T1000 (cell line): Measurements from ENCODE around the gene PRSS21.
A peak's percentile ranks its signal among the peaks of the same experiment; 100 is the strongest.

Experiments
- DNase-seq: peaks from one replicate; lab custom pipeline; 2025; ENCODE audit warnings: mixed read lengths; lab: John Stamatoyannopoulos, UW

PRSS21 gene

GRCh38 chr16:2825906-2826305 lies 8.9 kb downstream of the PRSS21 start:
- DNase-seq: no peak

GRCh38 chr16:2826591-2827373 lies 9.7 kb downstream of the PRSS21 start:
- DNase-seq: no peak

GRCh38 chr16:2827374-2827791 lies 10.3 kb downstream of the PRSS21 start:
- DNase-seq: no peak

DNA sequence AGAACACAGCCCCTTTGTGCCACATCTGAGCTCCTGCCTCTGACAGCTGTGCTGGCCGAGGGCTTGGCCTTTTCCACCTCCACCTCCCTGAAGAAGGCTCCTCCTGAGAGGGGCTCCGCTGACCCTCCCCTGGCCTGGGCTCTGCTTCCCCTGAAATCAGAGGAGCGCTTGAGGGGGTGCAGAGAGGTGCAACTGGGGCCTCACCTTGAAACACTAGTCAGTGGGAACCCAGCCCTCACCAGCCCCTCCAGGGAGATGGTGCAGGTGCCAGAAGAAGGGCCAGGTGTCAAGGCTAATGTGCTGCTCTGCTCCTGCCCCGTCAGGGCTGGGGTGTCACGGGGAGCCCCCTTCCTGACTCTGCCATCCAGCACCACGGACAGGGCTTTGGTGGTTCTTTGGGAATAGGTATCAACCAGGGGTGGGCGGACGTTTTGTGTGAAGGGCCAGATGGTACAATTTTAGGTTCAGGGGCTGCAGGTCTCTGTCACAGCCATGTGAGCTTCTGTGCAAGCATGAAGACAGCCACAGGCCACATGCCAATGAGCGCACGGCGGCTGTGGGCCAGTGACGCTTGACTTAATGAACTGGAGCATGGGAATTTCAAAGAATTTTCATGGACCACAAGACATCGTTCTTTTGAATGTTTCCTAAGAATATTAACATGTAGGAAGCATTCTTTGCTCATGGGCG lies 10.9 kb downstream of the PRSS21 start:
- no peak for DNase-seq

GRCh38 chr16:2828521-2828840 lies 11.4 kb downstream of the PRSS21 start:
- DNase-seq: no peak

- DNase-seq: no peak
Observed at GRCh38 chr16:2828876-2829430, 11.9 kb downstream of the PRSS21 start.

DNA sequence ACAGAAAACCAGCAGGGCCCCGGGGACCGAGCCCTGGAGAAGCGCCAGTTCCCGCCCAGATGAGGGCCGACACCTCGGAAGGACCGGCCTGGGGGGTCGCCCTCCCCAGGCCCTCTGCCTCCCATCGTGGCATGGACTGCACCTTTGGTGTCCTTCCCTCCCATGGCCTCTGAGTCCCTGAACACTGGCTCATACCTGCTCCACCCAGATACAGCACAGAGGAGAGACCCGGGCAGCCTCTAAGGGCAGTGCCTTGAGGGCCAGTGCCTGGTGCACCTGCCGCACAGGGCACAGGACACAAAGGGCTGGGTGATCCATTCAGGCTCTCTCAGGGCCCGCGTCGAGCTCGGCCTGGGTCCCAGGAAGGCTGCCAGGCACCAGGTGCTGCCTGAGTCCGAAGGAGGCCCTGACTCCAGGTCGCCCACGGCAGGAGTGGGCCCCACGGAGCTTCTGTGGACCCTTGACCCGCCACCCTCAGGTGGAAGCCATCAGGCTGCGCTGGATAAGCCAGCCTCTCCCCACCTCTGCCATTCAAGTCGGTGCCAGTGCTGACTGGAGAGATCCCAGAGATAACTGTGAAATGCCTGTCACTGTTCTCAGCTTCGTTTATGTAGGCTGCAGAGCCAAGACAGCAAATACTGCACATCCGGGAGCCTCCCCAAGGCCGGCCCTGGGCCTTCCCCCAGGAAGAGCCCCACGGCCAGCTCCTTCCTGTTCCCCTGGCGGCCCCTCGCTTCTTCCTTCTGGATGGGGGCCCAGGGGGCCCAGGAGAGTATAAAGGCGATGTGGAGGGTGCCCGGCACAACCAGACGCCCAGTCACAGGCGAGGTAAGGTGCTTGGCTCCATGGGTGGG lies 12.7 kb downstream of the PRSS21 start, which contains the start of gene ZG16B:
TSS of gene ZG16B (plus strand) at position 803 of the 854 bp plus-strand sequence. CDS start 139 bp downstream, outside the sequence.
- DNase-seq: no peak

GRCh38 chr16:2830355-2830695 lies 13.3 kb downstream of the PRSS21 start:
- DNase-seq: no peak

DNA sequence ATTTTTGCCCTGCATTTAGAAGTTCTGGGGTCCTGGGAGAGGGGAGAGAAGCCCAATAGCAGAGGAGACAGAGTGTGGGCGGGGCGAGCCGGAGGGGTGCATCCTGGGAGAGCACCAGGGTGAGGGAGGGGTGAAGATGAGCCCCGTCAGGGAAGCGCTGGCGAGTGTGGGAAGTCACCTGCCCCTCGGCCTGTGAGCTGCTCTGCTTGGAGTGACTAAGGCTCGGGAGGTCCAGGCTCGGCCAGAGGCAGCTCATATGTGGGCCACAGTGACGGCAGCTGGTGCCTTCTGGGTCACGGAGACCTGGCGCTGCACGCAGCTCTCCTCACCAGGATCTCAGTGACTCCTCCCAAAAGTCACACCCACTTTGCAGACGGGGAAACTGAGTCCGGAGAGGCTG lies 14.2 kb downstream of the PRSS21 start:
- DNase-seq: no peak

GRCh38 chr16:2833776-2834175 lies 16.7 kb downstream of the PRSS21 start:
- DNase-seq: no peak

DNA sequence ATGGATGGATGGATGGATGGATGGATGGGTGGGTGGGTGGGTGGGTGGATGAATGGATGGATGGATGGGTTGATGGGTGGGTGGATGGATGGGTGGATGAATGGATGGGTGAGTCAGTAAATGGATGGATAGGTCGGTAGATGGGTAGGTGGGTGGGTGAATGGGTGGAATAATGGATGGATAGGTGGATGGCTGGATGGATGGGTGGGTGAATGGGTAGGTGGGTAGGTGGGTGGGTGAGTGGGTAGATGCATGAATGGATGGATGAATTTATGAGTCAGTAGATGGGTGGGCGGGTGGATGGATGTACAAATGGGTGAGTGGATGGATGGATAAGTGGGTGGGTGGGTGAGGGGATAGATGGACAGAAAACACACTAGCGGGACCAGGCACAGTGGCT lies 17.9 kb downstream of the PRSS21 start:
- DNase-seq: no peak

- DNase-seq: peak; percentile 81
Observed at GRCh38 chr16:2835638-2836493, 18.8 kb downstream of the PRSS21 start.

DNA sequence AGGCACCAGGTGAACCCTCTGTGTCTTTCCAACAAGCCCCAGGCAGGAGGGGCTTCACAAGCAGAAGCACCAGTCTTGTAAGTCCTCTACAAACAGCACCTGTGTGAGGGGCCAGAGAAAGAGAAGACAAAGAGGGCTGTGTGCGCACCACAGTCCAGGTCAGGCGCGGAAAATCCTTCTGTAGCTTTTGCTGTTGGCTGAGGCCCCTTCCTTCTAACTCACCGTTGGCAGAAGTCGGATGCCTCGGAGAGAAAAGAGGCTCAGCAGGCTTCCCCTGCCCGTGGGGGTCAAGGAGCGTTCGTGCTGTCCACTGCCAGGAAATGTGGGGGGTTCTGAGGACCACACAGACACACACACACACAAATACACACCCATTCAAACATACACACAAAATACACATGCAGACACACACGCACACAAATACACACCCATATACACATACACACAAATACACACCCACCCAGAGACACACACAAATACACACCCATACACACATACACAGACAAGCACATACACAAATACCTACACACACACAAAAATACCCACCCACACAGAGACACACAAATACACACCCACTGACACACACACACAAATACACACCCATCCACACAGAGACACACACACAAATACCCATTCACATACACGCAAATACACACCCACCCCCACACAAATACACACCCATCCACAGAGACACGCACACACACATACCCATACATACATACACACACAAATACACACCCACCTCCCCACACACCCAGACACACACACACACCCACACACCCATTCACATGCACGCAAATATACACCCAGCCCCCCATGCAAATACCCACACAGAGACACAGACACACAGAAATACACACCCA lies 19.8 kb downstream of the PRSS21 start:
- DNase-seq: no peak

DNA sequence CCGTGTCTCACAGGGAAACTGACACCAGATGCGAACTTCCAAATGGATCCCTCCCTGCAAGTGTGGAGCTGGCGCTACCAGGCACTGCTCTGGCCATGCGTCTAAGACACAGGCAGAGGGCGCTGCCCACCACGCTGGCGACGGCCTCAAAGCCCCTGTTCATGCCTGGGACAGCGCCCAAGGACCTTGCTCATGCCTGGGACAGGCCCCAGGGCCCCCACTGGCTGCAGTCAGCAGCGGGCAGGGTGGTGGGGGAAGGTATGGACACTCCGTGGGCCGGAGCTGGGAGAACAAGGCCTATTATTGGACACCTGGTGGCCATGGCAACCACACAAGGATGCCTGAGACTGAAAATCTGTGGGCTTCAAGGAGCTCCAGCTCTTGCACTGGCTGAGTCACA lies 21.9 kb downstream of the PRSS21 start:
- peak; percentile 23 for DNase-seq

GRCh38 chr16:2839650-2840450 lies 22.8 kb downstream of the PRSS21 start:
- DNase-seq: no peak

- DNase-seq: no peak
Observed at GRCh38 chr16:2840914-2841313, 23.9 kb downstream of the PRSS21 start.

DNA sequence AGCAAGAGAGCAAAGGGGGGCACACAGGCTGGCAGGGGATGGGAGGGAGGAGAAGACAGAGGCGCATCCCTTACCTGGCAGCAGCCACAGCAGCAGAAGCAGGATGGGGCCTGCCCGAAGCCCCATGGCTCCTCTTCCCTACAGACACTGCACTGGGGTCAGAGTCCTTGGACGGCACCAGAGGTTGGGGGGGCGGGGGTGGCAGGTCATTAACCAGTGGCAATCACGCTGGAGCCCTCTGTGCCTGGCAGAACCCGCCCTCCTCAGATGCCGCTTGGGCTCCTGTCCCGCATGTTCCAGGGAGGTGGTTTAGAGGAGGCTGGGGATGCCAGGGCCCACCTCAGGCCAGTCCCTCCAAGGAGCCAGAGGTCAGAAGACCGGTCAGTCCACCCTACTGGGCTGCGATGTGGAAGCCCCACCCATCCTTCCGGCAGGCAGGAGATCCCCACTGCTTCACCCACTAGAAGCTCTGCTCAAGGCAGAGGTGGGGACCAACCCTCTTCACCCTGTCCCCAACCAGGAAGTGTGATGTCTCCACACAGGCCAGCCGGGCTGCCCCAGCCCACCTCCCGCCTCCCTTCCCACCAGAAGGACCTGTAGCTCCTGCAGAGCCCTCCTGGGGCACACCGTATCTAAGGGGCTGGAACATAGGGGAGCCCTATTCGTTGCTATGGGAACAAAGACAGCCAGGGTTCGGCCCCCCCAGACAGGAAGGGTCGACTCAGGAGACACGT lies 24.7 kb downstream of the PRSS21 start:
- no peak for DNase-seq

GRCh38 chr16:2842340-2843000 lies 25.4 kb downstream of the PRSS21 start:
- no peak for DNase-seq
